Transverse colon (tissue), 4 donors: ENCODE measurements around the gene IFIT5. TPM values are rescaled to one million over a fixed set of nuclear protein-coding genes. Genes with fewer than 3 reads are reported as not detected.

Source experiments
- DNase-seq: peaks from one replicate; pipeline ENCODE4 v3.0.0-alpha.2; 2019
- H3K27ac ChIP-seq, 4 donors: fragments of 200-600 bp; sonication (generic); 2 replicates each; pipeline ENCODE4 v1.5.1; 2016 to 2018; ENCODE audit warnings: inconsistent platforms in 4 of 4
- H3K27me3 ChIP-seq: fragments of 200-600 bp; sonication (generic); 2 replicates; pipeline ENCODE4 v1.5.1; 2017; ENCODE audit warnings: inconsistent platforms
- H3K36me3 ChIP-seq, 4 donors: fragments of 200-600 bp; sonication (generic); 2 replicates each; pipeline ENCODE4 v1.5.1; 2017 to 2019; ENCODE audit warnings: inconsistent platforms in 4 of 4
- H3K4me1 ChIP-seq, 4 donors: fragments of 200-600 bp; sonication (generic); 2 replicates each; pipeline ENCODE4 v1.5.1; 2017 to 2020; ENCODE audit warnings: inconsistent platforms in 4 of 4
- H3K4me3 ChIP-seq, 4 donors: fragments of 200-600 bp; sonication (generic); 1 replicate in 1 of 4; 2 replicates in 3 of 4; pipeline versions ENCODE4 v1.5.1 to v1.6.1; 2017 to 2019; ENCODE audit warnings: inconsistent platforms in 4 of 4
- H3K9me3 ChIP-seq, 2 donors: fragments of 200-600 bp; sonication (generic); 2 replicates each; pipeline ENCODE4 v1.5.1; 2017 to 2019; ENCODE audit warnings: inconsistent platforms in 2 of 2
- EP300 ChIP-seq: sonication (generic); formaldehyde crosslinking; IDR thresholded peaks from one replicate; pipeline ENCODE4 v1.6.1; 2017; ENCODE audit warnings: antibody characterized with exemption, low read depth
- POLR2A ChIP-seq: fragments of 450-650 bp; IDR thresholded peaks from one replicate; pipeline ENCODE4 v1.6.1; 2016; ENCODE audit warnings: antibody characterized with exemption, mild to moderate bottlenecking, moderate library complexity
- POLR2AphosphoS5 ChIP-seq, 3 donors: sonication (generic); formaldehyde crosslinking; IDR thresholded peaks; one replicate each; pipeline ENCODE4 v1.6.1; 2016; ENCODE audit warnings: antibody characterized with exemption in 3 of 3
- WGBS, 2 donors: methylation state at CpG; one replicate each; pipeline ENCODE4 v1.1.5; 2018; ENCODE audit warnings: low coverage in 1 of 2; 5-methylcytosine and 5-hydroxymethylcytosine counted together
- in situ Hi-C, 4 donors: fragments of 200-750 bp; cut with MboI; loops; one replicate each; pipeline versions ENCODE4 v1.15.0 to v1.15.1; 2017; ENCODE audit warnings: low sequenced_read_pairs in 3 of 4, low pct_ligation_motif_present in 1 of 4, low pct_unique_long_range_greater_than_20kb in 1 of 4
- intact Hi-C: fragments of 100-400 bp; cut with DNase I; formaldehyde crosslinking; loops from one replicate; pipeline ENCODE4 v1.15.1; 2023; ENCODE audit warnings: low total_unique reads
- total RNA-seq, 4 donors: library from RNA; depleted of rRNA; stranded (reverse); fragments of >200 nt; gene quantifications; one replicate each; pipeline ENCODE4 v1.1.0, GENCODE V29; 2016
- TF ChIP-seq, protein P1 (sequence below), 5 experiments: fragments of 200-600 bp in 3 of 5; fragments of 450-650 bp in 2 of 5; sonication (generic) in 3 of 5; IDR thresholded peaks; 1 replicate in 2 of 5; 2 replicates in 3 of 5; pipeline ENCODE4 v1.5.1; 2016 to 2017; ENCODE audit warnings: antibody characterized with exemption in 5 of 5, inconsistent platforms in 3 of 5, mild to moderate bottlenecking in 2 of 5, moderate library complexity in 1 of 5

The IFIT5 gene
- total RNA-seq, 4 donors from 2014 or later = 1.5 to 12.5 (median 11.2) TPM

- no peak overlapping the region for H3K4me3 ChIP-seq
- no peaks in the 10 kb centered on the region for H3K9me3 ChIP-seq
- in situ Hi-C loops (no loop called here), intact Hi-C loops (no loop called here)
- H3K4me1 ChIP-seq = no peaks in the 10 kb centered on the region
- H3K27me3 ChIP-seq = no peaks in the 10 kb centered on the region
- 88% methylated on average over 2 of the region's 2 CpGs; no CpG with 5 or more reads in 1 of the 2 donors for WGBS, 2 donors
- TF ChIP-seq POLR2A (no peak), EP300 (no peak), POLR2AphosphoS5 (IDR thresholded peaks at IDR 0.05) (no peak)
- TF ChIP-seq, protein P1, sequence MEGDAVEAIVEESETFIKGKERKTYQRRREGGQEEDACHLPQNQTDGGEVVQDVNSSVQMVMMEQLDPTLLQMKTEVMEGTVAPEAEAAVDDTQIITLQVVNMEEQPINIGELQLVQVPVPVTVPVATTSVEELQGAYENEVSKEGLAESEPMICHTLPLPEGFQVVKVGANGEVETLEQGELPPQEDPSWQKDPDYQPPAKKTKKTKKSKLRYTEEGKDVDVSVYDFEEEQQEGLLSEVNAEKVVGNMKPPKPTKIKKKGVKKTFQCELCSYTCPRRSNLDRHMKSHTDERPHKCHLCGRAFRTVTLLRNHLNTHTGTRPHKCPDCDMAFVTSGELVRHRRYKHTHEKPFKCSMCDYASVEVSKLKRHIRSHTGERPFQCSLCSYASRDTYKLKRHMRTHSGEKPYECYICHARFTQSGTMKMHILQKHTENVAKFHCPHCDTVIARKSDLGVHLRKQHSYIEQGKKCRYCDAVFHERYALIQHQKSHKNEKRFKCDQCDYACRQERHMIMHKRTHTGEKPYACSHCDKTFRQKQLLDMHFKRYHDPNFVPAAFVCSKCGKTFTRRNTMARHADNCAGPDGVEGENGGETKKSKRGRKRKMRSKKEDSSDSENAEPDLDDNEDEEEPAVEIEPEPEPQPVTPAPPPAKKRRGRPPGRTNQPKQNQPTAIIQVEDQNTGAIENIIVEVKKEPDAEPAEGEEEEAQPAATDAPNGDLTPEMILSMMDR (IDR thresholded peaks at IDR 0.05) = no peak
- DNase-seq = no peak
- no peaks in the 10 kb centered on the region for H3K36me3 ChIP-seq
- no peak overlapping the region for H3K27ac ChIP-seq
Measured at GRCh38 chr10:89450901-89451300, 36.5 kb downstream of the IFIT5 start.

- Histone ChIP-seq H3K9me3 (no peaks in the 10 kb centered on the region), H3K27ac (no peak overlapping the region), H3K36me3 (no peaks in the 10 kb centered on the region), H3K4me3 (no peak overlapping the region), H3K4me1 (no peaks in the 10 kb centered on the region), H3K27me3 (no peaks in the 10 kb centered on the region)
- no peak for DNase-seq
- WGBS, 2 donors = 50 to 53% methylated on average over 1 of the region's 1 CpG
- intact Hi-C loops (no loop called here), in situ Hi-C loops (no loop called here)
- no peak for TF ChIP-seq POLR2AphosphoS5 (IDR thresholded peaks at IDR 0.05)
- TF ChIP-seq, protein P1 (IDR thresholded peaks at IDR 0.05) = no peak
- no peak for TF ChIP-seq EP300
- no peak for TF ChIP-seq POLR2A
Measured at GRCh38 chr10:89452193-89452592, 37.8 kb downstream of the IFIT5 start.

DNA sequence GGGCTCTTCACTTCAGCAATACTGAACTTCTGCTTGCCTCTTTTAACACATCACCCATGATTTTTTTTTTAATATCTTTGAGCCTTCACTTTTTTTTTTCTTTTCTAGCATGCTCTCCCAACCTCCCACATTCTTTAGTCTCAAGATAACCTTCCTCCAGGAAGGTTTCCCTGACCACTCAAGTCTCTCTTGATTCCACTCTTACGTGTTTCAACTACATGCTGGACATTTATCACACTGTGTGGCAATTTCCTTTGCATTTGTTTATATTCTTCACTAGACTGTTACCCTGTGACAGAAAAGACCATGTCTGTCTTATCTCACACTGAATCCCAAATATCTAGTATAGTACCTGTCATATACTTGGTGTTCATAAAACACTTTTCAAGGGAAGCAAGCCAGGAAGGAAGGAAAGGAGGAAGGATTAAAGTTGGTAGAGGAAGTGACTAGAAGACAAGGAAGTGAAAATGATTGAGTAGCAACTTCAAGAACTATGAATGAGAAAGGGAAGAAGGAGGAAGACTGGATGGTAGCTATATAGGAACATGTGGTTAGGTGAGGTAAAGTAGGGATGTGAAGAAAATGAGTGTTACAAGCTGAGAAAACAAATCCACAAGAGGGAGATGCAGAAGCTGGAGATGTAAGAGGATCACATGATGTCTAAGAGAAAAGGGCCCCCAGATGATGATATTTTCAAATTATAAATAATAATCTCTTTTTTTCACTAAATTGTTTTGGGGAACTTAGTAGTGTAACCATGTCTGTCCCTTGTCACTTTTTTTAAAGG, 40.4 kb downstream of the IFIT5 start:
- Histone ChIP-seq H3K9me3 (no peaks in the 10 kb centered on the region), H3K36me3 (no peaks in the 10 kb centered on the region), H3K4me3 (no peak overlapping the region), H3K27ac (no peak overlapping the region), H3K4me1 (no peaks in the 10 kb centered on the region), H3K27me3 (no peaks in the 10 kb centered on the region)
- in situ Hi-C loops = no loop called here
- WGBS, 2 donors = 70 to 78% methylated on average over 1 of the region's 1 CpG
- DNase-seq = no peak
- intact Hi-C loops = no loop called here
- TF ChIP-seq, protein P1 (IDR thresholded peaks at IDR 0.05) = no peak
- no peak for TF ChIP-seq POLR2AphosphoS5 (IDR thresholded peaks at IDR 0.05)
- TF ChIP-seq POLR2A = no peak
- no peak for TF ChIP-seq EP300

DNA sequence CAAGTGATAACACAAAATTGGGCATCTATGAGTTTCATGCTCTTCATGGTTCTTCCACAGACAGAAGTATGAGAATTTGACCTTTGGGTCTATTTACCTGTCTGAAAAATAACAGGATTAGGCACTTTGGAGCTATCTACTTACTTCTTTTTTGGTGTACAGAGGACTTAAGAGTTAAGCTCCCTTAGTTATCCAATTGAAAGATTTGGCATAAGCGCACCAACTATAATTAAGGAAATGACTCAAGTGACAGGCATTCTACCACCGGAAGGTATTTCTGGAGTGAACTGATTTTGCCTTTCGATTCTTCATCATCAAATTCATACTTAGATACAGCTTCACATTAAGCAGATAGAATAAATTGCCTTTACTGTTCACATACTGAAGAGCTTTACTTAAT, 43.9 kb downstream of the IFIT5 start:
- Histone ChIP-seq H3K36me3 (no peaks in the 10 kb centered on the region), H3K9me3 (no peaks in the 10 kb centered on the region), H3K4me1 (no peaks in the 10 kb centered on the region), H3K27ac (no peak overlapping the region), H3K27me3 (no peaks in the 10 kb centered on the region), H3K4me3 (no peak overlapping the region)
- WGBS, 2 donors = 83 to 86% methylated on average over 3 of the region's 3 CpGs
- intact Hi-C loops = no loop called here
- in situ Hi-C loops = no loop called here
- TF ChIP-seq EP300 = no peak
- no peak for TF ChIP-seq POLR2AphosphoS5 (IDR thresholded peaks at IDR 0.05)
- no peak for TF ChIP-seq POLR2A
- TF ChIP-seq, protein P1 (IDR thresholded peaks at IDR 0.05) = no peak
- DNase-seq = no peak
